ENCODE measurements around the gene GIT1. TPM values are rescaled to one million over a fixed set of nuclear protein-coding genes. Genes with fewer than 3 reads are reported as not detected.

The GIT1 gene
- total RNA-seq, 1 experiment from 2014 or later, result 11.7 TPM

GRCh38 chr17:29594519-29595090 lies 5.2 kb upstream of the GIT1 start:
- DNase-seq (ENCODE audit: low spot score), result no peak

- no peak for DNase-seq (ENCODE audit: low spot score)
Observed at GRCh38 chr17:29593591-29594518, 4.4 kb upstream of the GIT1 start.

GRCh38 chr17:29592850-29593551 lies 3.6 kb upstream of the GIT1 start, which contains the start of gene ANKRD13B:
TSS of gene ANKRD13B (plus strand) at chr17:29593132. CDS start at chr17:29593622, 490 bp downstream.
- no peak for DNase-seq (ENCODE audit: low spot score)

- DNase-seq (ENCODE audit: low spot score), result peak; percentile 81
Observed at GRCh38 chr17:29591737-29592608, 2.5 kb upstream of the GIT1 start.

- no peak for DNase-seq (ENCODE audit: low spot score)
Observed at GRCh38 chr17:29591146-29591736, 1.8 kb upstream of the GIT1 start.

GRCh38 chr17:29590411-29591145 lies 1.1 kb upstream of the GIT1 start:
- DNase-seq (ENCODE audit: low spot score), result no peak

- no peak for DNase-seq (ENCODE audit: low spot score)
Observed at GRCh38 chr17:29588562-29589411, 661 bp downstream of the GIT1 start.

GRCh38 chr17:29588017-29588561 lies 1.4 kb downstream of the GIT1 start:
- DNase-seq (ENCODE audit: low spot score), result no peak

- DNase-seq (ENCODE audit: low spot score), result no peak
Observed at GRCh38 chr17:29587591-29587990, 1.9 kb downstream of the GIT1 start.

- DNase-seq (ENCODE audit: low spot score), result no peak
Observed at GRCh38 chr17:29586676-29587469, 2.6 kb downstream of the GIT1 start.

GRCh38 chr17:29585080-29585751 lies 4.2 kb downstream of the GIT1 start:
- no peak for DNase-seq (ENCODE audit: low spot score)

GRCh38 chr17:29584452-29585079 lies 4.9 kb downstream of the GIT1 start:
- DNase-seq (ENCODE audit: low spot score), result no peak

GRCh38 chr17:29583324-29584248 lies 5.9 kb downstream of the GIT1 start:
- DNase-seq (ENCODE audit: low spot score), result no peak

- DNase-seq (ENCODE audit: low spot score), result no peak
Observed at GRCh38 chr17:29582772-29583171, 6.7 kb downstream of the GIT1 start.

- DNase-seq (ENCODE audit: low spot score), result no peak
Observed at GRCh38 chr17:29582254-29582765, 7.1 kb downstream of the GIT1 start.
